Measurements from ENCODE around the gene DPP6. TPM values are rescaled to one million over a fixed set of nuclear protein-coding genes. Genes with fewer than 3 reads are reported as not detected.

Gene DPP6
- total RNA-seq, 1 donor from 2014 or later = 0.39 TPM

DNA sequence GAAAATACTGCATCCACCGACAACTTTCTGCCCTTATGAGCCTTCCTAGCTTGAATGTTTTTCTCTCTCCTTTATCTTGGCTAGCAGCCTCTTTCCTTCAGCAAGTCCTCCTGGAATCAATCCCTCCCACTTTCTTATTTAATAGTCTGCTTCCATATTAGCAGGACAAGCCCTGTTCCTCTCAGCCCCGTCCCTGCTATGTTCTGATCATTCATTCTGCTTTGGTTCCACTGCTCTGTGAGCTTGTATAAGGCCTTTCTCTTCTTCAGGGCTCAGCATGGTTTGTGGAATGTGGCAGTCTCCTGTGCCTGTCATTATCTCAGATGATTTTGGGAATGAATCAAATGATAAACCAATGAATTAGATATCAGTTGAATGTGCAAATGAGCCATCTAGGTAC is 420.1 kb downstream of the DPP6 start:
- no peak overlapping the region for H3K4me3 ChIP-seq
- no peak overlapping the region for H3K27ac ChIP-seq
- no peak overlapping the region for H2AFZ ChIP-seq (replicated peaks)
- TF ChIP-seq EZH2phosphoT487 (IDR thresholded peaks at IDR 0.05) = no peak
- TF ChIP-seq, protein P1, sequence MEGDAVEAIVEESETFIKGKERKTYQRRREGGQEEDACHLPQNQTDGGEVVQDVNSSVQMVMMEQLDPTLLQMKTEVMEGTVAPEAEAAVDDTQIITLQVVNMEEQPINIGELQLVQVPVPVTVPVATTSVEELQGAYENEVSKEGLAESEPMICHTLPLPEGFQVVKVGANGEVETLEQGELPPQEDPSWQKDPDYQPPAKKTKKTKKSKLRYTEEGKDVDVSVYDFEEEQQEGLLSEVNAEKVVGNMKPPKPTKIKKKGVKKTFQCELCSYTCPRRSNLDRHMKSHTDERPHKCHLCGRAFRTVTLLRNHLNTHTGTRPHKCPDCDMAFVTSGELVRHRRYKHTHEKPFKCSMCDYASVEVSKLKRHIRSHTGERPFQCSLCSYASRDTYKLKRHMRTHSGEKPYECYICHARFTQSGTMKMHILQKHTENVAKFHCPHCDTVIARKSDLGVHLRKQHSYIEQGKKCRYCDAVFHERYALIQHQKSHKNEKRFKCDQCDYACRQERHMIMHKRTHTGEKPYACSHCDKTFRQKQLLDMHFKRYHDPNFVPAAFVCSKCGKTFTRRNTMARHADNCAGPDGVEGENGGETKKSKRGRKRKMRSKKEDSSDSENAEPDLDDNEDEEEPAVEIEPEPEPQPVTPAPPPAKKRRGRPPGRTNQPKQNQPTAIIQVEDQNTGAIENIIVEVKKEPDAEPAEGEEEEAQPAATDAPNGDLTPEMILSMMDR (IDR thresholded peaks at IDR 0.05) = no peak
- no peak for TF ChIP-seq EZH2 (IDR thresholded peaks at IDR 0.05)
- peaks cover 17% of the 10 kb centered on the region for H3K4me1 ChIP-seq
- H3K27ac Mint-ChIP-seq = no peak overlapping the region
- H4K20me1 ChIP-seq (ENCODE audit: low read depth) = no peaks in the 10 kb centered on the region
- H3K36me3 Mint-ChIP-seq = no peaks in the 10 kb centered on the region
- H3K9me3 ChIP-seq (ENCODE audit: low read depth) = no peaks in the 10 kb centered on the region
- H3K36me3 ChIP-seq = no peaks in the 10 kb centered on the region
- no peak overlapping the region for H3K9ac ChIP-seq
- no peak overlapping the region for H3K4me3 Mint-ChIP-seq
- H3F3A ChIP-seq (ENCODE audit: low read depth) = no peaks in the 10 kb centered on the region
- no peak for DNase-seq (ENCODE audit: low spot score)
- peaks cover 3% of the 10 kb centered on the region for H3K27me3 Mint-ChIP-seq (ENCODE audit: insufficient read depth, low read depth)
- H3K4me1 Mint-ChIP-seq = peaks cover 22% of the 10 kb centered on the region
- H3K9me3 Mint-ChIP-seq = peaks cover 2% of the 10 kb centered on the region
- H3K79me2 ChIP-seq (ENCODE audit: low read depth) = no peaks in the 10 kb centered on the region
- H3K4me2 ChIP-seq = no peak overlapping the region
- no peaks in the 10 kb centered on the region for H3K27me3 ChIP-seq

DNA sequence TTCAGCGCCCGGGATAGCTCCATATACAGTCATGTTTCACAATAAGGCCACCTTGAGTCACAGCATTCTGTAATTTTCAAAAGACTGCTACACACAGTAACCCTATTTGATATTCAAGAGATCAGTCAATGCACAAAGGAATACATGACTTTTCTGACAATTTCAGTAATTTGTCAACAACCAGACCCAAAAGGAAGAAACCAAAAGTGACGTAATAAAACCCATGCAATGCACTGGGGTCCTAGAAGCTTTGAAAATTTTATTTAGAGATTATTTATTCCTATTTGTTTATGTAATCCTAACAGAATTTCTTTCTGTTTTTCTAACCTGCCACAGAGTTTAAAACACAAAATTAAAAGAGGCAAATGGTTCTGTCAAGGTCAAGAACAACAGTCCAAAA is 421.2 kb downstream of the DPP6 start:
- no peak overlapping the region for H3K4me3 ChIP-seq
- TF ChIP-seq, protein P1 (IDR thresholded peaks at IDR 0.05) = no peak
- TF ChIP-seq EZH2phosphoT487 (IDR thresholded peaks at IDR 0.05) = no peak
- TF ChIP-seq EZH2 (IDR thresholded peaks at IDR 0.05) = no peak
- Mint-ChIP-seq H3K9me3 (no peaks in the 10 kb centered on the region), H3K4me1 (peaks cover 19% of the 10 kb centered on the region), H3K27ac (no peak overlapping the region), H3K4me3 (no peak overlapping the region), H3K27me3 (ENCODE audit: insufficient read depth, low read depth) (no peaks in the 10 kb centered on the region), H3K36me3 (no peaks in the 10 kb centered on the region)
- H3K36me3 ChIP-seq = no peaks in the 10 kb centered on the region
- no peak overlapping the region for H2AFZ ChIP-seq (replicated peaks)
- H3K27ac ChIP-seq = no peak overlapping the region
- no peaks in the 10 kb centered on the region for H3K9me3 ChIP-seq (ENCODE audit: low read depth)
- H3K4me2 ChIP-seq = no peak overlapping the region
- H4K20me1 ChIP-seq (ENCODE audit: low read depth) = no peaks in the 10 kb centered on the region
- peaks cover 11% of the 10 kb centered on the region for H3K4me1 ChIP-seq
- H3K79me2 ChIP-seq (ENCODE audit: low read depth) = no peaks in the 10 kb centered on the region
- H3F3A ChIP-seq (ENCODE audit: low read depth) = no peaks in the 10 kb centered on the region
- no peaks in the 10 kb centered on the region for H3K27me3 ChIP-seq
- DNase-seq (ENCODE audit: low spot score) = no peak
- no peak overlapping the region for H3K9ac ChIP-seq

DNA sequence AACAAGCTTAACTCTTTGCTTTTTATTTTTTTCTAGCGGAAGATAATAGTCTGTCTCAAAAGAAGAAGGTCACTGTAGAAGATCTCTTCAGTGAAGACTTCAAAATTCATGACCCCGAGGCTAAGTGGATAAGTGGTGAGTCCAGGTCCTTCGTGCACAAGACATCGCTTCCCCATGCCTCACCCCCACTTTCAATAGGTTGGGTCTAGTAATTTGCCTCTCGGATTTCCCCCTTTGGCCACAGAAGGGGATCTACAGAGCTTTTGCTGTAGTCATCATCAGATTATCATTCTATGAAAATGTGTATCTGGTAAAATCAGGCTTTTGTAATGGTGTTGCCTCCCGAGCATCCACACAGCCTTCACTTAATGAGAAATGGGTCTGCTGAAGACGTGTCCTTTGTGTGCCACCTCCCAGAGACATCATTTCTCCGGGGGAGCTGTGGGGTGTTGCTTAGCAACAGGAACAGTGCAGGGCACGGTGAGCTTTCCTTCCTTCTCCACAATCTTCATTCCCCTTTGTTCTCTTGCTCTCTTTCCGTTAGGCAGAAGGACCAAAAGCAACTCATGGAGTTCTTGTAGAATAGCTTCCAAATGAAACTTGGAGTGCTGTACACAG is 422.8 kb downstream of the DPP6 start:
- H3K4me1 ChIP-seq = peaks cover 11% of the 10 kb centered on the region
- no peaks in the 10 kb centered on the region for H3K36me3 ChIP-seq
- DNase-seq (ENCODE audit: low spot score) = peak; percentile 43
- H3K4me2 ChIP-seq = peak overlapping the region; percentile 35
- H3K9me3 ChIP-seq (ENCODE audit: low read depth) = no peaks in the 10 kb centered on the region
- no peaks in the 10 kb centered on the region for H4K20me1 ChIP-seq (ENCODE audit: low read depth)
- Mint-ChIP-seq H3K36me3 (no peaks in the 10 kb centered on the region), H3K4me1 (peaks cover 19% of the 10 kb centered on the region), H3K9me3 (no peaks in the 10 kb centered on the region), H3K4me3 (peak overlapping the region; percentile 21), H3K27me3 (ENCODE audit: insufficient read depth, low read depth) (no peaks in the 10 kb centered on the region), H3K27ac (peak overlapping the region; percentile 81)
- TF ChIP-seq, protein P1 (IDR thresholded peaks at IDR 0.05) = no peak
- TF ChIP-seq EZH2phosphoT487 (IDR thresholded peaks at IDR 0.05) (no peak), EZH2 (IDR thresholded peaks at IDR 0.05) (no peak)
- H3K27me3 ChIP-seq = no peaks in the 10 kb centered on the region
- no peak overlapping the region for H3K27ac ChIP-seq
- peak overlapping the region; percentile 80 for H2AFZ ChIP-seq (replicated peaks)
- H3K4me3 ChIP-seq = no peak overlapping the region
- H3K79me2 ChIP-seq (ENCODE audit: low read depth) = no peaks in the 10 kb centered on the region
- H3F3A ChIP-seq (ENCODE audit: low read depth) = no peaks in the 10 kb centered on the region
- no peak overlapping the region for H3K9ac ChIP-seq

Measured in neural progenitor cell (in vitro differentiated cells).